Stimulated activated CD4-positive, alpha-beta T cell treated with anti-CD3 and anti-CD28 coated beads, Interleukin-4, amount 100 ng/mL, for 48 hours (primary cell): ENCODE results near the gene BRSK2.
"Not testable (repeated sequence)": the region's sequence is repeated elsewhere in the genome, so short reads cannot be mapped to it uniquely, and the experiment has no call there.

Experiments used
- DNase-seq, 2 donors: peaks; one replicate each; pipeline ENCODE4 v3.0.0-alpha.2; 2020; ENCODE audit warnings: low read depth in 2 of 2

BRSK2 gene

GRCh38 chr11:1389932-1390568, at the start of gene BRSK2:
Gene BRSK2, plus strand, starts transcription at chr11:1389934. Its CDS starts 351 bp downstream, at chr11:1390285.
- DNase-seq, result no peak

DNA sequence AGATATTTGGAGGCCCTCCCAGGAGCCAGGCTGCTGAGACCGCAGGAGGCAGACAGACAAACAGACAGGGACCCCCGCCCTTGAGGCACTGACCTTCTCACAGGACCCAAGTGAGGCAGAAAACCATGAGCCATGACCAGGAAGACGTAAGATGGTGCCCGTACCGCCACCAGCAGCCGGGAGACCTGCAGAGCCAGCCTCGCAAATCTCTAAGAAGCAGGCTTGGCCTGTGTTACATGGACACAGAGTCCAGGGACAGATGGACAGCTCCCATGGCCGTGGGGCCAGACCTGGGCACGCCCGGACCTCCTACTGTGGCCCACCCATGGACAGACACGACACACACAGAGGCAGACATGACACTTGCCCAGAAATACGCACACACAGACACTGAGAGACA, 49.6 kb upstream of the BRSK2 start:
- DNase-seq, result no peak

DNA sequence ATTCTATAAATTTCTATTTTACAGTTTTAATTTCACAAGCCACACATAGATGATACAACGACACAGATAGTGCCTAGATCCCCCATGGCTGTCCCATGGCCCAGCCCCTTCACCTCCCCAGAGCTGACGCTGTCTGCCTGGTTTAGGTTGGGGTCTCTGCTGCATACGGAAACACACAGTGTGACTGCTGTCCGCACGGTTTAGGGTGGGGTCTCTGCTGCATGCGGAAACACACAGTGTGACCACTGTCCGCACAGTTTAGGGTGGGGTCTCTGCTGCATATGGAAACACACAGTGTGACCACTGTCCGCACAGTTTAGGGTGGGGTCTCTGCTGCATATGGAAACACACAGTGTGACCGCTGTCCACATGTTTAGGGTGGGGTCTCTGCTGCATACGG, 48.5 kb upstream of the BRSK2 start:
- not testable (repeated sequence) for DNase-seq

DNA sequence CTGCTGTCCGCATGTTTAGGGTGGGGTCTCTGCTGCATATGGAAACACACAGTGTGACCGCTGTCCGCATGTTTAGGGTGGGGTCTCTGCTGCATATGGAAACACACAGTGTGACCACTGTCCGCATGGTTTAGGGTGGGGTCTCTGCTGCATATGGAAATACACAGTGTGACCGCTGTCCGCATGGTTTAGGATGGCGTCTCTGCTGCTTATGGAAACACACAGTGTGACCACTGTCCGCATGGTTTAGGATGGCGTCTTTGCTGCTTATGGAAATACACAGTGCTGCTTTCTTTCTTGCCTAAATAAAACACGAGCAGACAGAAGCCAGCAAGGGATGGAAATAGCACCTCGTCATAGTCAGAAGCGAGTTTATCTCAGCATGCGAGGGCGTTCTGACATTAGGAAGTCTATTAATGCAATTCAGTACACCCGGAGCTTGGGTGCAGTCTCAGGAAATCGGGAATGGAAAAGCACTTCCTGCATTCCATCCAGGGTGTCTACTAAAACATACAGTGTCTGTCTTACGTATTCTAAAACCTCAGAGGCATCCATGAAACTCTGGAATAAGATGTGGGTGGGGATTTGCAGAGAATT, 47.7 kb upstream of the BRSK2 start:
- no peak for DNase-seq

DNA sequence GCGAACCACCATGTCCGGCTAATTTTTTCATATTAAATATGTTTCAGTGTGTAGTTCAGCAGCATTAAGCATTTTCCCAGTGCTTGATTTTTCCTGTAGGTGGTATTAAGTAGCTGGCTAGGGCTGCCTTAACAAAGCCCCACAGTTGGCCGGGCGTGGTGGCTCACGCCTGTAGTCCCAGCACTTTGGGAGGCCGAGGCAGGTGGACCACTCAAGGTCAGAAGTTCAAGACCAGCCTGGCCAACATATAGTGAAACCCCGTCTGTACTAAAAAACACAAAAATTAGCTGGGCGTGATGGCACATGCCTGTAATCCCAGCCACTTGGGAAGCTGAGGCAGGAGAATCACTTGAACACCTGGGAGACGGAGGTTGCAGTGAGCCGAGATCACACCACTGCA, 46.8 kb upstream of the BRSK2 start:
- no peak for DNase-seq

DNA sequence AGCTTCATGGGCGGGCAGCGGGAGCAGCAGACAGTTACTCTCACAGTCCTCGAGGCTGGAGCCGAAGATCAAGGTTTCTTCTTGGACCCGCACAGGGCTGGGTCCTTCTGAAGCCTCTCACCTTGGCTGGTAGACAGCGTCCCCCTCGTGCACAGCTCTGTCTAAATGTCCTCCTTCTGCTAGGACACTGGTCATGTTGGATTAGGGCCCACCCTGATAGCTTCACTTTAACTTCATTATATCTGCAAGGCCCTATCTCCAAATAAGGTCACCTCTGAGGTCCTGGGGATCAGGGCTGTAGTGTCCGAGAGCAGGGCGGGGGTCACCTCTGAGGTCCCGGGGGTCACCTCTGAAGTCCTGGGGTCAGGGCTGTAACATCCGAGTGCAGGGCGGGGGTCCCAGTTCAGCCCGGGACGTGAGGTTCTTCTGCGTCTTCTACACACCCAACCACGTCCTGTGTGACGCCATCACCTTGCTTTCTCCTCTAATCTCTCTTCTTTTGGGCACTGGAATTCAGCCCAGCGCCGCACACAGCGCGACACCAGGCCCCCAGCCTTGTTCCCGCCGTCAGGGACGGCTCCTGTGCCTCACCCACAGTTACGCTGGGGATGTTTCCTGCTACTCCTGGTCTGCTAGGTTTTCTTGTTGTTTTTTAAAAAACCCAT, 46.2 kb upstream of the BRSK2 start:
- no peak for DNase-seq

- DNase-seq, result no peak
Measured at GRCh38 chr11:1344056-1344635, 45.6 kb upstream of the BRSK2 start.

DNA sequence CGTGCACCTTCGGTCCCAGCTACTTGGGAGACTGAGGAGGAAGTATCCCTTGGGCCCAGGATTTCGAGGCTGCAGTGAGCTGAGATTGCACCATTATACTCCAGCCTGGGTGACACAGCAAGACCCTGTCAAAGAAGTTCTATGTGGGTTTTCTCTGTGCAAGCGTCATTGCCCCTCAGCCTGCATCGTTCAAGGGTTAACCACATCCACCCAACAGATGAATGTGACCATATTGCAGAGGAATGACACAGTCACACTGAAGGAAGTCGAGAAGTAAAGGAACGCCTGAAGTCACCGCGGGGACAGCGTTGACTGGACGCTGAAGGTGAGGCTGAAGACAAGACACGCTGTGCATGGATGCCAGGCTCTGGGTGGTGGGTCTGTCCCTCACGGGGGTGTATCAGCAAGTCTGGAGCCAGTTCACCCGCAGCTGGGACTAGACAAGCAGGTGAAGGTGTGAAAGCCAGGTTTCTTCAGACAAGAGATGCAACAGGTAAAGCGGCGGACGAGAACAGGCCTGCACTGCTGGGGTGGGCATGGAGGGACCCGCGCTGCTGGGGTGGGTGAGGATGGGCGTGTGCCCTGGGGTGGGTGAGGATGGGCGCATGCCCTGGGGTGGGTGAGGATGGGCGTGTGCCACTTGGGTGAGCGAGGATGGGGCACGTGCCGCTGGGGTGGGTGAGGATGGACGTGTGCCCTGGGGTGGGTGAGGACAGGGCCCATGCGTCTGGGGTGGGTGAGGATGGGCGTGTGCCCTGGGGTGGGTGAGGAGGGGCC, 43.8 kb upstream of the BRSK2 start:
- DNase-seq, result no peak

DNA sequence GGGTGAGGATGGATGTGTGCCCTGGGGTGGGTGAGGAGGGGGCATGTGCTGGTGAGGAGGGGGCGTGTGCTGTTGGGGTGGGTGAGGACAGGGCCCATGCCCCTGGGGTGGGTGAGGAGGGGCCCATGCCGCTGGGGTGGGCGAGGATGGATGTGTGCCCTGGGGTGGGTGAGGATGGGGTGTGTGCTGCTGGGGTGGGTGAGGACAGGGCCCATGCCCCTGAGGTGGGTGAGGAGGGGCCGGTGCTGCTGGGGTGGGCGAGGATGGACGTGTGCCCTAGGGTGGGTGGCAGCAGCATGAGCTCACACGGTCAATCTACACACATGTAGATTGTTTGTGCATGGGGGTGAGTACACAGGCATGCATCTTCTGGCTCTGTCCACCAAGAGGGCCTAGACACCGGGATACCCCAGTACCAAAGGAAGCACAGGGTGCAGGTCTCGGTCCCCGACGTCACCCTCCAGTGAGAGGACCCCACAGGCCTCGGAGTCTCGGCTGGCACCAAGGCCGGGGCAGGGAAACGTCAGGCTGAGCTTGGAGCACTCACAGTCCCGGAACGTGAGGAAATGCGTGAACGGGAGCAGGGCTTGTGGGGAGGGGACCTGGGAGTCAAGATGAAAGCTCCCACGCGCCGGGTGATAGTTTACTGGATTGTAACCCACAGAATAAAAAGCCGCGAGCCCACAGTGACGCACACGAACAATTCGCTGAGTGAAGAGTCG, 42.9 kb upstream of the BRSK2 start:
- no peak for DNase-seq

GRCh38 chr11:1347411-1347999, 42.2 kb upstream of the BRSK2 start:
- not testable (repeated sequence) for DNase-seq

GRCh38 chr11:1348146-1348795, 41.5 kb upstream of the BRSK2 start:
- DNase-seq, result no peak

GRCh38 chr11:1348796-1349326, 40.9 kb upstream of the BRSK2 start:
- no peak for DNase-seq

DNA sequence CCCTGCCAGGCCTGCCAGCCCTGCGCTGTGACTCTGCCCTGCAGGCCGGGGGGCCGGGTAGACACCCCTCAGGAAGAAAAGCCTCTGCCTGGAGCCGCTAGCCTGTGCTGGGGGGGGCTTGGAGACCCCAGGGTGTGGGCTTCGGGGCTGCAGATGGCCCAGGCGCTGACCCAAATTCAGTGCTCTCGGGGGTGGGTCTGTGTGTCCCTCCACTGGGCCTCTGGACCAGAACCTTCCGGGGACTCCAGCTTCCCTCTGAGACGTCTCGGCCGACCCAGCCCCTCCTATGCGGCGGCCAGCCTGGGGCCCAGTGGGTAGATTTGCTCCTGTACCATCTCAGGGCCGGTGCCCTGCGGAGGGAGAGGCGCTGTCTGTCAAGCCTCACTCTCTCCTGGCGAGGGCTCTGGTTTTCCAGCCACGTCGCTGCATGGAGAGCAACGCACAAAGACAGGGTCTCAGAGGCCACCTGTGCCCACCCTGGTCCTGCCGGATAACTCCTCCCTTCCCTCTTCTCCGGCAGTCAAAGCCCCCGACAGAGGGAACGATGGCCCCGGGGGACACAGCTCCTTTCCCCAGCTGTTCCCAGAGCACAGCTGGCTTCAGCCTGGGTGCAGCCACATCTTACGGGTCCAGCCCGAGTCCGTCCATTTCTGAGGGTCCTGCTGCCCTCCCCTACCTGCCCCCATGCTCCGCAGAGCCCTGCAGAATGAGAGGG, 40.2 kb upstream of the BRSK2 start:
- no peak for DNase-seq

- no peak for DNase-seq
Measured at GRCh38 chr11:1350086-1350725, 39.5 kb upstream of the BRSK2 start.

DNA sequence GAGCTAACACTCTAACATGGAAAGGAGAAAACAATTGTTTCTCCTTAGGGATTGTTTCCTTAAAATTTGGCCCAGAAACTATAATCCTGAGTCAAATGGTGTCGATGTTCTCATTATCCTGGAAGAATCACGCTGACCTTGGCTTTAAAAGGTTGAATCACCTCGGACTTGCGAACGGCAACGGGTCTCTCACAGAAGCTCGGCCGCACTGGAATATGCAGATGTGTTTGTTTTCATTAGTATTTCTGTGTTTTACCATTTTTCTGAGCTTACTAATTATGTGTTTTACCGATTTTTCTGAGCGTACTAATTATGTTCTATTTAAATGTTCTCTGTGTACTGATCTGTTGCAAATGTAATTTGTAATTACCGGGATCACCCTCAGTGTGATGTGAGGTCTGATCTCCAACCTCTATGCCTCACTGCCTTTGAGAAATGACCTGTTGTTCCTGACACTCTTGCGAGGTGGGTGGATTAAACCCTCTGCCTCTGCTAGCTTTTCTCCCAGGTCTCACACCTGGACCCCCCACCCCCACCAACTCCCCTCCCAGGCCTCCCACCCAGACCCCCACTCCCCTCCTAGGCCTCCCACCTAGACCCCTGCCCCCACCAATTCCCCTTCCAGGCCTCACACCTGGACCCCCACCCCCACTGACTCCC, 38.3 kb upstream of the BRSK2 start:
- DNase-seq, result no peak

GRCh38 chr11:1352696-1353382, 36.9 kb upstream of the BRSK2 start:
- no peak for DNase-seq

DNA sequence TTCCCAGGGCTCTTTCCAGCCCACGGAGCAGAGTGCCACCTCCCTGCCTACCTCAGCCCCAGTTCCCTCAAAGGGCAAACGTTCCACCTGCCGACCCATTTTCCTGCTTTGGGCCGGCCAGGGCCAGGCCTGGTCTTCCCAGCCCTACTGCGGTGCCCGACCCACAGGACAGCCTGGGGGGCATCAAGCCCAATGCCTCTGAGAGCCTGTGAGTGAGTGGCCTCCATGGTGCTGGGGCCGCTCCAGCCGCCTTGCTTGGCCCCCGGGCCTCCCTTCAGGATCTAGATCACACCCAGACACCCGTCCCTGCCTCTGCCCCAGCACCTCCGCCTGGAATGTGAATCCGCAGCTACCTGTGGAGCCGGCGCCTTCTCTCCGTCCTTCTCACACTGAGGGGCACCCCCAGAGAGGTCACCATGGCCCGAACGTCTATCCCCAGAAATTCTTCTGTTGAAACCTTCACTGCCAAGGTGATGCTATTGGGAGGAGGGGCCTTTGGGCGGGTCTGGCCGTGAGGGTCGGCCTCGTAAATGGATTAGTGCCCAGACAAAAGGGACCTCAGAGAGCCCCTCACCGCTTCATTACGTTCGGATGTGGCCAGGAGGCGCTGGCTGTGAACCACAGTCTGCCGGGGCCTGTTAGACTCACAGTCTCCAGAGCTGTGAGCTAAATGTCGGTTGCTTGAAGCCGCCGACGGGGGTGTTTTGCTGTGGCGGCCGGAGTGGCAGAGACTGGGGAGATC, 36.2 kb upstream of the BRSK2 start:
- DNase-seq, result no peak
